ENCODE data around the gene PDZD2.
"Not testable (repeated sequence)": the region's sequence is repeated elsewhere in the genome, so short reads cannot be mapped to it uniquely, and the experiment has no call there.

PDZD2 gene

DNA sequence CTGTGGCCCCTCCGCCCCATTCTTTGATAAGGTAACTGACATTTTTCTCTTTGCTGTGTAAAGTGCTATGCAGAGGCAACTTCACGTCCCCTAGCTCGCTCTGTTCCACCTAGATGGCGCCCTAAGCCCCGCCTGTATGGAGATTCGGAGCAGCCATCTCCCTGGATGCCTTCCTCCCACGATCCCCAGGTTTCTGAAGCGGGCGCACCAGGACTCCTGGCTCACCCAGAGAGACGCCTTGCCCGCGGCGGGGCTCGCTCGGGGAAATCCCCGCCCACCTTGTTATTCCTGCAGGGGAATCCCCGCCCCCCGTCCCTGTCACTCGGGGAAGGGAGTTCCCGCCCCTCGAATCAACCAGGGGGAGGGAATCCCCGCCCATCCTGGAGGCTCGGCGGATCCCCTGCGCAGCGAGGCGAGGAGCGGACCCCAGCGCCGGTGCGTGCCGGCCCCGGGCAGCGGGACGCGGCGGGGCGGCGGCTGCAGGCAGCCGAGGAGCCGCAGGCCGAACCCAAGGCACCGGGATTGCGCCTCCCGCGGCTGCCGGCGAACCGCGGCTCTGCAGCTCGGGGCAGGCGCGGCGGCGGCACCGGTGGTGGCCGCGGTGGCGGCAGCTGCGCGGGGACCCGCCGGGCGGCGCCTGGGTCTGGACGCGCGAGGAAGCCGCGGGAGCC, at the start of gene PDZD2:
PDZD2 (plus strand) TSS at position 384 of the 671 bp plus-strand sequence.
- peak; percentile 84 for DNase-seq

DNA sequence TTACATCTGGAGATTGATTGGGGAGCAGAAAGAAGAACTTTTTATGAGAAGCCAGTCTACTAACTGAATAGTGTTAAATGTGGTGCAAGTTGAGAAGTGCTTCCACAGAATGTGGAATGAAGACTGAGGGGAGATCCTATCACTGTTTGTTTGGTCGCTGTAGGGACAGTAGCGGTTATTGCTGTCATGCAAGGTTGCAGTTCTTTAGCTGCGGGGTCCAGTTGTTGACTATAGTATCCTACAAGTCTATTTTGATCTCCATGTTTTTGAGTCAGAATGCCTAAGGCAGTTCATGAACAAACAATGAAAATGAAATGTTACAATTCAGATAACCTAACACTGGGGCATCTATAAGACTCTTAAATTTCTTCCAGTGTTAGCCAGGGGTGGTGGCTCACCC, 45.3 kb upstream of the PDZD2 start:
- no peak for DNase-seq

DNA sequence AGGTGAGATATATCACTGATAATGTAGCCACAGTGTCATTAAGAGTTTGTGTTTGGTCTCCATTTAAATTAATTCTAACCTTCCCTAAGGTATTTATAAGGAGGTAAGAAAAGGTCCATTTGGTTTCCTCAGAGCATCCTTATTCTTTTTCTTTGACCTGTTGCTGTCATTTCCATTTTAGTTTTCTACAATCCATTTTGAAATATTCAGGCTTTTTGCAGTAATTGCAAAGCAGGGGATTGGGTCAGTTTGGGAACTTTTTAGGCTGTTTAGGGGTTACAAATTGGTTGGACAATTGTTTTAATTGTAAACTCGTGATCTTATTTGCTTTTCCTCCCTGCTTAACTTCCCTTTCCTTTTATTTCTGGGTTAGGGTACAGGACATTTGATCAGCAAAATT, 42.6 kb upstream of the PDZD2 start:
- DNase-seq = no peak

DNA sequence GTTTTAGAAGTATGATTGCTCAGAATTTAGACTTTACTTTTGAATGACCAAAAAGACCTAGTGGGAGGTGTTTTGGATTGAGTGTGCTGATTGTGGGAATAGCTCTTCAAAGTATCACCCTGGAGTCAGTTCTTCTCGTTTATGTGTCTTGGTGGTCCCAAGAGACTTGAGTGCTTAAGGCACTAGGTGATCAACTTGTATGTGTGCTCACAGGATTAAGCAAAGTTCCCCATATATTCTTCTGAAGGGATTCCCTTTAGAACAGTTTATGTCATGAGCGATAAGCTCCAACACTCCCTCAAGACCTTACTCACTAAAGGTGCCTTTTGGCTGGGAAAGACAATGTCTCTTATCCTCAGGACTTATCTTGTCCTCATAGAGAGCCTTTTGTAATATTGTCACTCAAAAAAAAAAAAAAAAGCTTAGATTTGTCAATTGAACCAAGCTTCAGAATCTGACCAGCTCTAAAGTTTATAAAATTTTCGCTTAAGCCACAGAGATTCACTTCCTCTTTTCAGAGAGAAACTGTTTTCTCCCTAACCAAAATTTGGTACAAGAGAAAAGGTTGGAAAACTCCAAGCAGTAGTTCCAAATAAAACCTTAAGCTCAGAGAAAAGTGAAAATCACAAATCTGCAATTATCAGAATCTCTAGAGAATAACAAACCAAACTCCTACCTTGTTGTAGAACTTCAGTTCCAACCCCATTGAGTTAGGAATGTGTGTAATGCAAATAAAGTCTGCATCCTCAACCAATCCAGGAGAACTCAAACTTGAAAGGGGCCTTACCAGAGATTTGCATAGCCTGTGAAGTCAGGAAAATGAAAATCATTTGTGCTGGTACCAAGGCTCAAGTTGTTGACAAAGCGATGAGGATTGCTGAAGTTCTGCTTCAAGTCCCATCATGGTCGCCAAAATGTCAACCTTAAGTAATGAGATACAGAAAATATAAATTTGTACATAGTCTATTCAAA, 40.0 kb upstream of the PDZD2 start:
- no peak for DNase-seq

DNA sequence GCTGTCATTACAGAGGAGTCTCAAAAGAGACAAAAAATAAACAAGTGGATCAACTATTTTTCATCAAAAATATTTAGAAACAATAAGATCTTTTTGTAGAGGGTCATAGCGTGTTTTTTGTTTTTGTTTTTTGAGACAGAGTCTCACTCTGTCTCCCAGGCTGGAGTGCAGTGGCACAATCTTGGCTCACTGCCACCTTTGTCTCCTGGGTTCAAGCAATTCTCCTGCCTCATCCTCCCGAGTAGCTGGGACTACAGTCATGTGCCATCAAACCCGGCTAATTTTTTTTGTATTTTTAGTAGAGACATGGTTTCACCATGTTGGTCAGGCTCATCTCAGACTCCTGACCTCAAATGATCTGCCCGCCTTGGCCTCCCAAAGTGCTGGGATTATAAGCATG, 36.6 kb upstream of the PDZD2 start:
- DNase-seq = not testable (repeated sequence)

DNA sequence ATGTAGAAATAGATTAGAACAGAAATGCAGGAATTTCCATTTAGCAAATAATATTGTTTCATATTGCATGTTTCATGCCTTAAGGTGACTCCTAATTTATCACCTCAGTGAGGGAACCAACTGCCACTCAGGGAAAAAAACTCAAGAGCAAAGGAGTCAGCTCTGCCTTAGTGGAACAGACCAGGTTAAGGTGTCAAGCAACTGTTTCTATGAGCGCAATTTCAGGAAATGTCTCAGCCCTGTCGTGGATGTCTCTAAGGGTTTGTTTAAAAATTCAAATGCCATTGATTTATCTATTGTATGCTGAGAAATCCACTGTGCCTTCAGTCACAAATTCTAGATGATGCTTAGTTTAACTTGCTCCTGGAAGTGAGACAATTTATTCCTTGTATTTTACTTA, 34.7 kb upstream of the PDZD2 start:
- DNase-seq = no peak

DNA sequence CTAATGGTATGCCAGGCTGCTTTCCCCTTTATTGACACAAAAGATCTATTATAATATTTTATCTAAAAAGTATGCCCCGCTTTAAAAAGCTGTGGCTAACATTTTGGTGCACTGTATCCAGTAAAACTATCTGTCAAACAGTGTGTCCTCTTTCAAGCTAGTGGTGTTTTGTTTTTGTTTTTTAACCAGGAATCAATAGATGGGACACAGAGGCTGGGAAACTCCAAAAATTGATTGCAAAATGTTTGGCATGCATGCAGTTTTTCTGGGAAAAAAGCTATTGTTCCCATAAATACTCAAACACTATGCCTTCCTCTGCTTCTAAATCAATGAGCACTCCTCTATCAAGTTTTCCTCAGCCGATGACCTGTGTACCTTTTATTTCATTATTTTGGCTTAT, 34.3 kb upstream of the PDZD2 start:
- no peak for DNase-seq

DNA sequence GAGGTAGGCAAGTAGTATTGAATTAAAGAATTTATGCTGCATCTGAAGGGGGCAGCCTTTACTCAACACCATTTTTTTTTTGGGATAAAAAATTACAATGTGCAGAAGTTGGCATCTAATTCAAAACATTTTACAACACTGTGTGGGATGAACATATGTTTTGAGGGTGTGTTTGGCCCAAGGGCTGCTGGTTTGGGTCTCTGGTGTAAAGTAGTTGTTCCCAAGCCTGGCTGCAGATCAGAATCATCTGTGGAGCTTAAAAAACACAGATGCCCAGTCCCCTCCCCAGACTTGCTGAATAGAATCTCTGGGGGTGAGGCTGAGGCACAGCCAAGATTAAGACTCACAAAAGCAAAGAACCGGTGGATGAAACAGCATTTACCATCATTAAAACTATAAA, 33.0 kb upstream of the PDZD2 start:
- no peak for DNase-seq

DNA sequence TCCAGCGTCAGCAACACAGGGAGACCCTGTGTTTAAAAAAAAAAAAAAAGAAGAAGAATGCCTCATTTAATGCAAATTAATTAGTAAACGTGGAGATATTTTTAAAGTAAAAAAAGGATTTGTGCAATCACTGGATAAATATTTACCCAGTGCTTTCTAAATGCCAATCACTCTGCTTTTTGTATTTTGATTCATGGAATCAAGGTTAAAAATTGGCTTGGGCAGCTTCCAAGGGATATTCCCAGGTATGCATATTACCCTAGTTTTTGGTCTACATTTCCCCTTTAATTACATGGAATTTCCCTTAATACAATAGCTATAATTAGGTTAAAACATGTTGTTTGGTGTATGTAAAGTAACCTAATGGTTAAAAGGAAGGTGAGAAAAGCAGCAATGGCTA, 31.4 kb upstream of the PDZD2 start:
- DNase-seq = no peak

DNA sequence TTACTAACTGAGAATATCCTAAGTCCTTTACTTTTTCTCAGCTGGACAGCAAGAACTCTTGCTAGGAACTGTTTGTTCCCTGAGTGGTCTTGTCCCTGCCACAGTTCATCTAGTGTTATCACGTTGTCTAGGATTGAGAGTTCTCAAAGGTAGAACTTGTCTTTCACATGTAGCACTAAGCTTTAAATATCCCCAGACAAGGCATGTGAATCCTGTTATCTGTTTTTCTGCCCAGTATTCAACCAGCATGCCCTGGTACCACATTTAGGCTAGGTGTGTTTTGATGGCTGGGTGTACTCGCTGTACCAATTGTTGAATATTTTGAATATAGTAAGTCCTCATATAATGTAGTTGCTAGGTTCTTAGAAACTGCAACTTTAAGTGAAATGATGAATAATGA, 27.9 kb upstream of the PDZD2 start:
- DNase-seq = no peak

DNA sequence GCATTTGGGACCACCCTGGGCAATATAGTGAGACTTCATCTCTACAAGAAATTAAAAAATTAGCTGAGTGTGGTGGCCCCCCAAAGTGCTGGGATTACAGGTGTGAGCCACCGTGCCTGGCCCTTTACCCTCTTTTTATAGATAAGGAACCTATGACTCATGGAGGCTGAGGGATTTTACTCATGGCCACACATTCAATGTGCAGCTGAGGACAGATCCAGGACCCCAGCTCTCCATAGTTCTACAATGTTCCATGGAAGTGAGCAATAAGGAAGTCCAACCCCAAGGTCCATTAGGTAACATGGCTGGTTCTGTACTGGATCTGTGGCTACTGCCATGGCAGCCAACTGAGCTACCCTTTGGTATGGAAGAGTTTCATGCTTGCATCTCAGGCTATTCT, 25.3 kb upstream of the PDZD2 start:
- DNase-seq = no peak

DNA sequence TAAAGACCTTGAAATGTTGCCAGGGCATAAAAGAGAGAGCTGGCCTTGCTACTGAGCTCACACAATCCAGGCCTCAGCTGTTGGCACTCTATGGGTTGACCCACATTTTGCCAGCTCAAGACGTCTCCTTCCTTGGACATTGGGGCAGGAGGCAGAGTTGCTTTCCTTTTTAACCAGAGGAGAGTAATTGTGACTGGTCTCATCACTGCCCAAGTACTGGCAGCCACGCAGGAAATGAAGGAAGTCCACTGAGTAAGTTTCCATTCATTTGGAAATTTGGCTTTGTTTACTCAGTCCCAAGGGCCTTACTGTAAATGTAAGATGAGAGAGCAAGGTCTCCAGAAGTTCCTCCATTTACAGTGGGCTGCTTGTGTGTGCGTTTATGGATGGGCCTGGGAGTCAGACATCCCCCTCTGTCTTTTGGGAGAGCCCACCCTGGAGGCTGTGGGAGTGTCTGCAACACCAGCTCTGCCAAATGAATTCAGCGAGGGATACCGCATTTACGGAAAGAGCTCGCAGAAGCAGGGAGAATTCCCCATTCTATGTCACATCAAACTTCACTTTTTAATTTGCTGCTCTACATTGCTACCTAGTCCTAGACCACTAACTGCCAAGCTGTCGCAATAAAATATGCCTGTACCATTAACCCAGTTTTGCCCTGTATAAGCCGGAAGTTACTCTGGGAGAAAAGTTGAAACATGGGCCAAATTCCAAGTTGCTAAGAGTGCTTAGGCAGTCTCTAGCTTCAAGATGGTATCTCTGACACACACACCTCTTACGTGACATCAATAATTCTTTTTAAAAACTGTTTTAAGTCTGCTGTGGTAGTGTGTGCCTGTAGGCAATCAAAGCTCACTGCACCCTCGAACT, 24.5 kb upstream of the PDZD2 start:
- DNase-seq = no peak

DNA sequence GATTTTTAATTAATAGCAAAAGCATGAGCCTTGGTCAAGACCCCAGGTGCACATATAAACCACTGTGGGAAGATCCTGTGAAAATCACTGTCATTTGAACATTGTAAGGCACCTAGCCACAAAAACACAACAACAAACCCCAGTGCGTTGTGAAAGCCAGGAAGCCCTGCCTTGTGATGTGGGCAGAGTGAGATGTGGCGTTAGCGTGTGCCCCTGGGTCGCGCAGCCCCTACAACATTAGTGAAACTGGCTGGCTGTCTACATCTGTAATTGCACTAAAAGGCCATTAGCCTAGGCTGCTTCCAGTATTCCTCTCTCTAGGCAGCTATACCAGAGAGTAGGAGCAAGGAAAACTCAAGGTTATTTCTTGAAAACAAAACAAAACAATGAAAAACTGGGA, 21.1 kb upstream of the PDZD2 start:
- no peak for DNase-seq

DNA sequence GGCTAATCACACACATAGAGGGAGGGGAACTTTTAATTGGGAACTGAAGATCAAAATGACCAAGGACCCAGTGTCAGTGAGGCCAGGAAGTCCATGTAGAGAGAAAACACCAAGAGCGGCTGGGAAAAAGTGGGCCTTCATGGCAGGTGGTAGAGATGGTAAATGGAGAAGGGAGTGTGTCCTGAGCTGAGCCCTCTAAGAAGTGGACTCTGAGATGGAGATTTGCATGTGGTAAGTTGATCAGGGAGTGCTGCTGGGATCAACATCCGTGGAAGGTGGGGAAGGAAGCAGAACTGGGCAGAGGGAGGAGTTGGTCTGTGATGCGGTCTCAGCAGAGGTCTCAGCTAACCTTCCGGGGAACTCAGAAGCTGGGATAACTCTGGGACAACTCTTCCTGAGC, 18.9 kb upstream of the PDZD2 start:
- no peak for DNase-seq

DNA sequence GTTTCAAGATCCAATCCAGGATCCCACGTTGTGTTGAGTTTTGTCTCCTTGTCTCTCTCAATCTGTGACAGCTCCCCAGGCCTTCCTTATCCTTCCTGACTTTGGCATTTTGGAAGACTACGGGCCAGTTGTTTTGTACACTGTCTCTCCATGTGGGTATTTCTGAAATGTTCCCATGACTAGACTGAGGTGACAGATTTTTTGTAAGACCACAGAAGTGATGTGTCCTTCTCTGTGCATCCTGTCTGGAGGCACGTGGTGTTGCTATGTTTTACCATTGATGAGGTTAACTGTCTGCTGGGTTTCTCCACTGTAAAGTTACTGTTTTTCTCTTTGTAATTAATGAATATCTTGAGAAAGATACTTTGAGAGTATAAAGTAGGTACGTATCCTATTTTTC, 15.7 kb upstream of the PDZD2 start:
- DNase-seq = no peak

DNA sequence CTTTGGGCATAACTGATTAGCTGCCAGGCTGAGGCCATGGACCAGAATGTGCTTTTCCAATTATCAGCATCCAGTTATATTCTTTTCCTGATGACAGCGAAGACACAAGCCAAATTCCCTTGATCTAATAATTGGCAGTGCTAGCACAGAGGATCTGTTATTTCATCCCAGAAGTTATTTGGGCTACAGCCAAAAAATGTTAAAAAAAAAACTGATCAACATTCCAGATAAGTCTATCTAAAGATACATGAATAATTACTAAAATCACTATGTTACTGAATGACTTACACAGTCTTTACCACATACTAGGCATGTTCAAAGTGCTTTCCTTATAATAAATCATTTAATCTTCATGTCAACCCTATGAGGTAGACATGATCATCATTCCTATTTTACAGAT, 13.5 kb upstream of the PDZD2 start:
- no peak for DNase-seq

DNA sequence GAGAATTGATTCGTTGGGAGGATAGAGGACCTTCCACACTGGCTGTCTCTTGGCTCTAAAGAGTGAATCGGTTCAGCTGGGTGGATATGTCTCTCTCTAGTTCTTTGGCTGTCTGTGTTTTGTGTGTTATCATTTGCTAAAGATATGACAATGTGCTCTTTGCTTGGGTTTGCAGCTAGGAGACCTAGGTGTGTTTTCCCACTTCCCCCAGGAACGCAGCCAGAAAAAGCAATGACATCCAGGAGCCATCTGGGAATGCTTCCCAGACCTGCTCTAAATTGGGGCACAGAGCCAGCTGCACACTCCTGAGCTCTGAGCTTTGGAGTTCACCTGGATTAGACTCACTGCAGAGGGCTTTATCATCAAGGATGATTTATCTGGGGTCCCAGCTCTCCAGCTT, 12.8 kb upstream of the PDZD2 start:
- no peak for DNase-seq

DNA sequence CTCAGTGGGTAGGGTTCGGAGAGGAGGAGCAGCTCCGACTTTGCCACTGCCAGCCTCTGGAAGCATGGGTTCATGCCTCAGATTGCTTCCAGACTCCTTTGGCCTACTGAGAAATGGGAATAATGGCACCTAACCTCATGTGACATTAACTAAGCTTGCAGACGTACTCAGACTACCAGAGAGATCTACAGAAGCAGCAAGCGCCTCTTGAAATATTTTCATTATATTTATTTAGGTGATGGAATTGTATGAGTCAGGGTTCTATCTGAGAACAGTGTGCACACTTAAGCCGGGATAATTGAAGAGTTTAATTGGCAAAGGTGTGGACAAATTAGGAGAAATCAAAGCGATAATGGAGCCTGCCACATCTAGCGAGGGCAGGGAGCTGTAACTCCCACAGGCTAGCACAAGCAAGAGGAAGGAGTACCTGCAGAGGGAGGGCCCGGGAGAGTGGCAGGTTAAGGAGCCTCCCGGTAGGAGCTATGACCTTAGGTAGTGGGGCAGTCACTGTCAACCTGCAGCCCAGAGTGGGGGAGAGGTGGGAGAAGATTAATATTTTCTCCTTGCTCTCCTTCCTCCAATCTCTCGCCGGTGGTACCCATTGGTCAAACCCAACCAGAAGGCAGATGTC, 12.2 kb upstream of the PDZD2 start:
- DNase-seq = no peak

DNA sequence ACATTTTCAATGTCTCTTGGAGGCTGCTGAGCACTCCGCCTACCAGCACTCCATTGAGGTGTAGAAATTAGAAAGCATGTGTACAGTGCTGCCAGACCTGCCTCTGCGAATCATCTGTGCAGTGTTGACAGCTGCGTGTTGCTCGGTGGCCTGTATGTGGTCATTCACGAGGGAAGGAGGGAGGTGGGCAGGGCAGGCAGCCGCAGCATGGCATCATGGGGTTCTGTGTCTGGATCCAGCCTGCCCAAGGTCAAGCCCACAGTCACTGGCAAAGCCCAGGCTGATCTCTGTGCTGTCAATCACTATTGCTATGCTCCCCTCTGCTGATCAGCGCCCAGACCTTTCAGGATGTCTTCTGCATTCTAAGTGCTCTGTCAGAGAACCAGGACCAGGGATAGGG, 8.0 kb upstream of the PDZD2 start:
- no peak for DNase-seq

DNA sequence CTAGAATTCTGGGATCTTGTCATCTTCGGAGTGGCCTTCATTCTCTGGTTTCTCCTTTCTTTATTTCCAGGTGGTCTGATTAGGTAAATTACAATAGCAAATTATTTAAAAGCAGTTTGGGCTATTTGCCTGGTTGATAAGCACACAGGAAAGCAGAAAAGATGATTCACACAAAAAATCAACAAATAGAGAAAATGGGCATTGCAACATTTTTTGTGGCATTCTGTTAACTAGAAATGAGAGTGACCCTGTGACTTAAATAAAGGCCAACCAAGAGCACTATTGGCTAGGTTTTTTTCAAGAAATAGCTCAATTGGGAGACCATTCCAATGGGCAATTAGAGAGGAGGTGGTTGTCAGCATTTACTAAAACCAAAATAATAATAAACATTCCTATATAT, 6.5 kb upstream of the PDZD2 start:
- DNase-seq = no peak

DNA sequence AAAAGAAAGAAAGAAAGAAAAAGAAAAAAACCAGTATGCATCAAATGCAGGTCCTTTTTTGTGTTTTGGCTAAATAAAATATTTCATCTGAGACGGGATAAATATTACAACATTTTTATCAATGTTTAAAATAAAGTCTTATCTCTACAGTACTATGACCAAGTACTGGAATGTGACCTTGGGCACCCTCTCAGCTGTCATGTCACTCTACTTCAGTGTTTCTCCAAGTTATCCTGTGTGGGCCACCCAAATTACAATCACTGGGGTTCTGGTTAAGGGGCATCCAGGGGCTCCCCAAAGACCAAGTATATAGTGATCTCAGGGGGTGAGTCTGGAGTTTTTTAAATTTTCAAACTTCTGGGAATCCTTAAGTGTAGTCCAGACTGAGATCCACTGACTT, 3.5 kb upstream of the PDZD2 start:
- DNase-seq = no peak

DNA sequence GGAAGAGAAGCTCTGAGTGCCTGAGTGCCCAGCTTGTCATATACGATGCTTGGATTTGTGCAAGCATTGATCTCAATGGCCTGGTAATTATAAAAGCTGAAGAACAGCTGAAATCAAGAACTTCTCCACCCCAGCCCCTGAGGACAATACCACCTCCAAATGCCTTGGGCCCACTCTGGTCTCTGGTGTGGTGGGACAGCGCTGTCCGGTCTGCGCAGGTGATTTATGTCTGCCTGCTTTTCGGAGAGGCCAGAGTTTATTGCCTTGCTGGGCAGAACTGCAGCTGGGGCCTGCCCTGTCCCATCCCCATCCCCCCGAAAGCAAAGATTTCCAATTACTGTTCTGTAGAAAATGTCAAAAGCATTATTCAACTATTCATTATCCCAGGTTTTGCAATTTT, 1.1 kb upstream of the PDZD2 start:
- DNase-seq = no peak

DNA sequence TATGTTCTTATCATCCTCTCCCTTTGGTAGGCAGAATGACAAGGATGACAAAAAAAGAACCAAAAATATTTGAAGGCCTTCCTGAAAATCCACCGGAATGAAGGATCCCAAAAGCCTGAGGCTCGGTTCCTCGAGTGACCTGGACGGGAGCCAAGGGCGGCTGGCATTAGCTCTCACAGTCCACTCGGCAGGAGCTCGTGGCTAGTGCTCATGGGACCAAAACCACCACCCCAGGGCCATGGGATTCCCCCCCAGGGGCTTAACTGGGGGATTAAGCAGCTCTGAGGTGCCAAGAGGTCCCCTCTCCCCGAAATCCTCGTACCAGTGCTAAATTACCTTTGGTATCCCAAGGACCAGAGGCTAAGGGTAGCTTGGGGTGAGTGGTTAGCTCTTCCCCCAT, 586 bp upstream of the PDZD2 start:
- DNase-seq = no peak
